Left renal pelvis (tissue), 4 donors: Measurements from ENCODE around the gene LRP3. TPM values are rescaled to one million over a fixed set of nuclear protein-coding genes. Genes with fewer than 3 reads are reported as not detected.
A peak's percentile ranks its signal among the peaks of the same experiment; 100 is the strongest.

Experiments used
- DNase-seq, 4 donors: peaks; one replicate each; pipeline ENCODE4 v3.0.0-alpha.2; 2013; ENCODE audit warnings: low read depth in 4 of 4, low spot score in 3 of 4
- polyA plus RNA-seq, 4 donors: library from polyadenylated mRNA; unstranded; fragments of 120-200 nt; gene quantifications; one replicate each; pipeline ENCODE4 v1.2.1, GENCODE V29; 2013; ENCODE audit not compliant: insufficient read length in 4 of 4

LRP3 gene
- polyA plus RNA-seq, 4 donors: 15.1 to 29.3 (median 26.3) TPM

- DNase-seq: peak in 3 of 4 donors; percentile 12 to 44 (median 37)
Measured at GRCh38 chr19:33235269-33235995, 41.3 kb downstream of the LRP3 start.

GRCh38 chr19:33235996-33236350 is 41.8 kb downstream of the LRP3 start:
- DNase-seq: no peak

GRCh38 chr19:33236696-33237390 is 42.7 kb downstream of the LRP3 start:
- DNase-seq: no peak

GRCh38 chr19:33238481-33239149 is 44.5 kb downstream of the LRP3 start:
- no peak for DNase-seq

- no peak for DNase-seq
Measured at GRCh38 chr19:33239223-33239975, 45.3 kb downstream of the LRP3 start.

- DNase-seq: no peak
Measured at GRCh38 chr19:33240181-33240771, 46.1 kb downstream of the LRP3 start.

GRCh38 chr19:33241091-33241529 is 47.0 kb downstream of the LRP3 start:
- no peak for DNase-seq

GRCh38 chr19:33241530-33242101 is 47.5 kb downstream of the LRP3 start:
- no peak for DNase-seq

GRCh38 chr19:33242131-33242530 is 48.0 kb downstream of the LRP3 start:
- no peak for DNase-seq

GRCh38 chr19:33242911-33243310 is 48.8 kb downstream of the LRP3 start:
- DNase-seq: no peak

GRCh38 chr19:33245948-33246708 is 52.0 kb downstream of the LRP3 start:
- DNase-seq: no peak

GRCh38 chr19:33246709-33247440 is 52.7 kb downstream of the LRP3 start:
- no peak for DNase-seq

- no peak for DNase-seq
Measured at GRCh38 chr19:33247441-33247819, 53.3 kb downstream of the LRP3 start.

- DNase-seq: no peak
Measured at GRCh38 chr19:33248104-33248503, 54.0 kb downstream of the LRP3 start.

GRCh38 chr19:33248553-33248953 is 54.4 kb downstream of the LRP3 start:
- DNase-seq: no peak

GRCh38 chr19:33248954-33249613 is 55.0 kb downstream of the LRP3 start:
- DNase-seq: no peak

GRCh38 chr19:33249740-33250366 is 55.7 kb downstream of the LRP3 start:
- no peak for DNase-seq

- DNase-seq: no peak
Measured at GRCh38 chr19:33250500-33250899, 56.4 kb downstream of the LRP3 start.
